Adrenal gland (tissue), 5 donors: ENCODE results near the gene CLK3.

Experiments used
- POLR2A ChIP-seq, 2 donors: fragments of 450-650 bp; IDR thresholded peaks; one replicate each; pipeline ENCODE4 v1.6.1; 2017; ENCODE audit warnings: antibody characterized with exemption in 2 of 2, mild to moderate bottlenecking in 2 of 2, moderate library complexity in 1 of 2
- TF ChIP-seq, protein P1 (sequence below), 6 experiments: fragments of 450-650 bp in 4 of 6; fragments of 200-600 bp in 2 of 6; sonication (generic) in 1 of 6; IDR thresholded peaks; 1 replicate in 5 of 6; 2 replicates in 1 of 6; pipeline versions ENCODE4 v1.5.1 to v1.8.0; 2016 to 2021; ENCODE audit warnings: antibody characterized with exemption in 6 of 6, mild to moderate bottlenecking in 2 of 6, moderate library complexity in 1 of 6
- donor health status: DM: no; HTN: no; CAD: no.

DNA sequence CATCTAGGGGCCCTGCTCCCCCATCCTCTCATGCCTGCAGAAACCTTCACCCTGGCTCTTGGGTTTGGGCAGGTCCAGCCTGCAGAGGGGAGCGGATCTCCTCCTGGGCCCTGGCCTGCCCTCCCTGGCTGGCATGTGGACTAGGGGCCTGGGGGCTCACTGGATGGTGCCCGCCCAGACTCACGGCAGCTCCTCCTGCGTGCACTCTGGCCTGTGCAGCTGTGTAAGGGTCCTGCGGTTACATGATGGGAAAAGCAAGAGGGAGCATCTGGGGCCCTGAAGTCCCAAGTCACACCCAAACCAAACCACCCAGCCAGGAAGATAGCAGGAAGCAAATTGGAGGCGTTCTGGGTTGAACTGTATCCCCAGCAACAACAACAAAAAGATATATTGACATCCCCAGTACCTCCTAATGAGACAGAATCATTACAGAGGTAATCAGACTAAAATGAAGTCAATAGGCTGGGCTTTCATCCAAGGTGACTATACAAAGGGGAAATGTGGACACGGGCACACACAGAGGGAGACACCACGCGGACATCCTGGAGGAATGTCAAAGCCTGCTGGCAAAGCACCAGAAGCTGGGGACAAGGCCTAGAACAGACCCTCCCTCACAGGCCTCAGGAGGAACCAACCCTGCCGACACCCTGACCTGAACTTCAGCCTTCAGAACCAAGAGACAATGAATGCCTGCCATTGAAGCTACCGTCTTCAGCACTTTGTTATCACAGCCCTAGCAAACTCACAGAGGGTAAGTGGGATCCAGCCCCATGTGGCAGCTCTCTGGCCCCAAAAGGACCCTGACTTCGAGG is 10.4 kb upstream of the CLK3 start:
- TF ChIP-seq, protein P1, sequence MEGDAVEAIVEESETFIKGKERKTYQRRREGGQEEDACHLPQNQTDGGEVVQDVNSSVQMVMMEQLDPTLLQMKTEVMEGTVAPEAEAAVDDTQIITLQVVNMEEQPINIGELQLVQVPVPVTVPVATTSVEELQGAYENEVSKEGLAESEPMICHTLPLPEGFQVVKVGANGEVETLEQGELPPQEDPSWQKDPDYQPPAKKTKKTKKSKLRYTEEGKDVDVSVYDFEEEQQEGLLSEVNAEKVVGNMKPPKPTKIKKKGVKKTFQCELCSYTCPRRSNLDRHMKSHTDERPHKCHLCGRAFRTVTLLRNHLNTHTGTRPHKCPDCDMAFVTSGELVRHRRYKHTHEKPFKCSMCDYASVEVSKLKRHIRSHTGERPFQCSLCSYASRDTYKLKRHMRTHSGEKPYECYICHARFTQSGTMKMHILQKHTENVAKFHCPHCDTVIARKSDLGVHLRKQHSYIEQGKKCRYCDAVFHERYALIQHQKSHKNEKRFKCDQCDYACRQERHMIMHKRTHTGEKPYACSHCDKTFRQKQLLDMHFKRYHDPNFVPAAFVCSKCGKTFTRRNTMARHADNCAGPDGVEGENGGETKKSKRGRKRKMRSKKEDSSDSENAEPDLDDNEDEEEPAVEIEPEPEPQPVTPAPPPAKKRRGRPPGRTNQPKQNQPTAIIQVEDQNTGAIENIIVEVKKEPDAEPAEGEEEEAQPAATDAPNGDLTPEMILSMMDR (IDR thresholded peaks at IDR 0.05) = no peak
- TF ChIP-seq POLR2A (IDR thresholded peaks at IDR 0.05) = no peak
